A549 (cell line): ENCODE measurements around the gene TRIM71. TPM values are rescaled to one million over a fixed set of nuclear protein-coding genes. Genes with fewer than 3 reads are reported as not detected.
"Not testable (repeated sequence)": the region's sequence is repeated elsewhere in the genome, so short reads cannot be mapped to it uniquely, and the experiment has no call there.

Source experiments
- ATAC-seq, 2 experiments: fragments of 200-7000 bp in 1 of 2; fragments of >200 bp in 1 of 2; cut with Nextera tagmentation in 1 of 2; cut with Tn5 transposase in 1 of 2; 3 replicates each; pipeline versions ENCODE4 v1.8.0 to v1.9.1; 2018 to 2020; ENCODE audit warnings: mild to moderate bottlenecking in 1 of 2, moderate library complexity in 1 of 2
- CTCF ChIA-PET: fragments of 300-600 bp; sonication (Branson Sonifier 250); formaldehyde crosslinking; extraction: SDS; loops from one replicate; lab custom pipeline; 2021; ENCODE audit warnings: antibody characterized with exemption, inconsistent platforms; lab: Yijun Ruan, JAX
- POLR2A ChIA-PET: fragments of 350-600 bp; formaldehyde crosslinking; extraction: SDS; loops from one replicate; lab custom pipeline; 2021; ENCODE audit warnings: antibody characterized with exemption, inconsistent platforms; lab: Yijun Ruan, JAX
- DNase-seq, 2 experiments: peaks; one replicate each; pipeline versions ENCODE4 v3.0.0 to v3.0.0-alpha.2; 2011 to 2016; ENCODE audit warnings: low read depth in 1 of 2, low spot score in 1 of 2
- FAIRE-seq: peaks from 2 replicates; lab custom pipeline; 2011; peaks lifted over from hg19 to GRCh38; lab: Jason Lieb, UNC
- H3K27ac ChIP-seq, 2 experiments: fragments of >200 bp; sonication (Bioruptor Twin); formaldehyde crosslinking; 3 replicates each; pipeline ENCODE4 v1.5.1; 2016 to 2017
- H3K4me1 ChIP-seq: fragments of >200 bp; sonication (Bioruptor Twin); formaldehyde crosslinking; 3 replicates; pipeline ENCODE4 v1.6.1; 2016
- H3K4me2 ChIP-seq: fragments of >200 bp; sonication (Bioruptor Twin); formaldehyde crosslinking; 3 replicates; pipeline ENCODE4 v1.6.1; 2016
- H3K4me3 ChIP-seq: fragments of >200 bp; sonication (Bioruptor Twin); formaldehyde crosslinking; 3 replicates; pipeline ENCODE4 v1.5.1; 2016
- H3K9me3 ChIP-seq: fragments of >200 bp; sonication (Bioruptor Twin); formaldehyde crosslinking; 3 replicates; pipeline ENCODE4 v1.6.1; 2016
- BCL3 ChIP-seq: fragments of >200 bp; sonication (Bioruptor Twin); formaldehyde crosslinking; IDR thresholded peaks from 3 replicates; pipeline ENCODE4 v1.6.1; 2016
- BHLHE40 ChIP-seq: IDR thresholded peaks from 2 replicates; pipeline ENCODE4 v1.6.1; 2012; ENCODE audit warnings: low read depth, low read length, inconsistent platforms
- CBX2 ChIP-seq: fragments of 200-600 bp; sonication (generic); IDR thresholded peaks from 2 replicates; pipeline ENCODE4 v1.6.1; 2016; ENCODE audit warnings: low read depth, mild to moderate bottlenecking, borderline replicate concordance
- CBX8 ChIP-seq: fragments of 200-600 bp; sonication (generic); IDR thresholded peaks from 2 replicates; pipeline ENCODE4 v1.6.1; 2016
- CEBPB ChIP-seq, 2 experiments: fragments of >200 bp in 1 of 2; sonication (Bioruptor Twin) in 1 of 2; formaldehyde crosslinking in 1 of 2; IDR thresholded peaks; 2 replicates each; pipeline ENCODE4 v1.6.1; 2012 to 2016
- CHD2 ChIP-seq: fragments of 150-350 bp; IDR thresholded peaks from 2 replicates; pipeline ENCODE4 v1.6.1; 2014; ENCODE audit warnings: low read length; ENCODE audit not compliant: partially characterized antibody
- CHD4 ChIP-seq: fragments of 200-600 bp; sonication (generic); IDR thresholded peaks from 2 replicates; pipeline ENCODE4 v1.6.1; 2016; ENCODE audit warnings: antibody characterized with exemption, mild to moderate bottlenecking, borderline replicate concordance
- EHMT2 ChIP-seq: fragments of 200-600 bp; sonication (generic); IDR thresholded peaks from 2 replicates; pipeline ENCODE4 v1.6.1; 2016; ENCODE audit warnings: antibody characterized with exemption, low read depth, mild to moderate bottlenecking, moderate library complexity
- ELK1 ChIP-seq: fragments of 150-350 bp; IDR thresholded peaks from 2 replicates; pipeline ENCODE4 v1.6.1; 2014; ENCODE audit warnings: low read depth, mild to moderate bottlenecking, low read length
- FOSB ChIP-seq: fragments of 250-450 bp; sonication (Bioruptor Pico); IDR thresholded peaks from 2 replicates; pipeline ENCODE4 v1.5.0; 2020; ENCODE audit warnings: mild to moderate bottlenecking, moderate library complexity
- FOSL2 ChIP-seq, 2 experiments: fragments of 450-650 bp in 1 of 2; fragments of >200 bp in 1 of 2; sonication (Bioruptor Twin) in 1 of 2; formaldehyde crosslinking; IDR thresholded peaks; 2 replicates each; pipeline versions ENCODE4 v1.5.0 to v1.6.1; 2016 to 2020; ENCODE audit warnings: mild to moderate bottlenecking in 1 of 2, moderate library complexity in 1 of 2
- HDAC2 ChIP-seq: fragments of 200-600 bp; sonication (generic); IDR thresholded peaks from 2 replicates; pipeline ENCODE4 v1.6.1; 2016
- MAZ ChIP-seq: fragments of 150-350 bp; IDR thresholded peaks from 2 replicates; pipeline ENCODE4 v1.6.1; 2014; ENCODE audit warnings: antibody characterized with exemption, low read depth, low read length, borderline replicate concordance
- NFE2L2 ChIP-seq: fragments of 150-350 bp; conservative IDR thresholded peaks from 2 replicates; pipeline ENCODE4 v1.6.1; 2014; ENCODE audit warnings: low read length
- NPAS2 ChIP-seq: fragments of 250-450 bp; sonication (Bioruptor Pico); IDR thresholded peaks from 2 replicates; pipeline ENCODE4 v1.8.0; 2022; ENCODE audit warnings: mild to moderate bottlenecking, moderate library complexity, borderline replicate concordance
- PHF8 ChIP-seq: fragments of 200-600 bp; sonication (generic); IDR thresholded peaks from 2 replicates; pipeline ENCODE4 v1.6.1; 2016; ENCODE audit warnings: low read depth, mild to moderate bottlenecking, antibody characterized with exemption, moderate library complexity, borderline replicate concordance
- POLR2A ChIP-seq: IDR thresholded peaks from 2 replicates; pipeline ENCODE4 v1.6.1; 2012; ENCODE audit warnings: mild to moderate bottlenecking, low read length
- RAD21 ChIP-seq, 2 experiments: fragments of >200 bp in 1 of 2; sonication (Bioruptor Twin) in 1 of 2; formaldehyde crosslinking in 1 of 2; IDR thresholded peaks in 1 of 2; conservative IDR thresholded peaks in 1 of 2; 2 replicates in 1 of 2; 3 replicates in 1 of 2; pipeline ENCODE4 v1.6.1; 2012 to 2018; ENCODE audit warnings: inconsistent platforms in 1 of 2
- REST ChIP-seq: fragments of 200-600 bp; sonication (generic); IDR thresholded peaks from 2 replicates; pipeline ENCODE4 v1.6.1; 2016; ENCODE audit warnings: antibody characterized with exemption, mild to moderate bottlenecking, moderate library complexity
- RFX5 ChIP-seq: fragments of 450-650 bp; IDR thresholded peaks from 2 replicates; pipeline ENCODE4 v1.7.1; 2014; ENCODE audit warnings: antibody characterized with exemption, mild to moderate bottlenecking, moderate library complexity
- RNF2 ChIP-seq: fragments of 200-600 bp; sonication (generic); IDR thresholded peaks from 2 replicates; pipeline ENCODE4 v1.6.1; 2016; ENCODE audit warnings: low read depth, mild to moderate bottlenecking, antibody characterized with exemption, moderate library complexity, borderline replicate concordance
- SMC3 ChIP-seq: fragments of >200 bp; sonication (Bioruptor Twin); formaldehyde crosslinking; IDR thresholded peaks from 3 replicates; pipeline ENCODE4 v1.6.1; 2018; ENCODE audit warnings: inconsistent platforms
- ZC3H11A ChIP-seq: fragments of 450-650 bp; IDR thresholded peaks from 2 replicates; pipeline ENCODE4 v1.6.1; 2014; ENCODE audit warnings: antibody characterized with exemption, mild to moderate bottlenecking
- ZFP36 ChIP-seq: fragments of 450-650 bp; IDR thresholded peaks from 2 replicates; pipeline ENCODE4 v1.6.1; 2014; ENCODE audit warnings: borderline replicate concordance; ENCODE audit not compliant: partially characterized antibody
- WGBS: methylation state at CpG from one replicate; pipeline ENCODE4 v1.1.6; 2017; ENCODE audit errors: missing lambda C conversion rate; 5-methylcytosine and 5-hydroxymethylcytosine counted together
- polyA plus RNA-seq, 4 experiments: library from polyadenylated mRNA; depleted of rRNA in 3 of 4; stranded (reverse); fragments of >200 nt; fragmentation: RNase III in 1 of 4; extraction: RNeasy Plus Mini Kit Qiagen cat#74134 plus additional on column Dnase treatment in 1 of 4; gene quantifications; 2 replicates in 3 of 4; 3 replicates in 1 of 4; pipeline ENCODE4 v1.2.3, GENCODE V29; 2011 to 2017

Gene TRIM71
- polyA plus RNA-seq, 2 of the 4 experiments (the other 2 are of a cell fraction): 0.01 TPM; not detected in 1

GRCh38 chr3:32781211-32781968 lies 36.4 kb upstream of the TRIM71 start (continued):
- TF ChIP-seq BCL3 (no peak), PHF8 (peak; percentile 45; the same call in 1 of the 2 replicates), EHMT2 (no peak), ZC3H11A (no peak), RNF2 (no peak), MAZ (peak; percentile 66; the same call in 1 of the 2 replicates), FOSL2 (IDR thresholded peaks at IDR 0.05) (no peak), FOSL2 (CRISPR knock-in tag; IDR thresholded peaks at IDR 0.05) (no peak), NFE2L2 (no peak), CBX8 (no peak), ZFP36 (no peak), CEBPB (IDR thresholded peaks at IDR 0.05) (no peak), SMC3 (peak; percentile 65), BHLHE40 (no peak), RAD21 (conservative IDR thresholded peaks at IDR 0.05 in 1 of 2, IDR thresholded peaks at IDR 0.05 in 1 of 2) (peak in 1 of 2 experiments; percentile 62; a peak in 3 of 5 replicates), CHD2 (no peak), RFX5 (no peak), FOSB (CRISPR knock-in tag) (no peak)

- H3K4me1 ChIP-seq, ATAC-seq, H3K27ac ChIP-seq, DNase-seq, POLR2A ChIA-PET, FAIRE-seq, H3K9me3 ChIP-seq: not testable (repeated sequence)
- Histone ChIP-seq H3K4me3 (peak overlapping the region; percentile 55; the same call in 2 of the 3 replicates), H3K4me2 (peak overlapping the region; percentile 86)
- CTCF ChIA-PET: interaction anchor here (0.5 to 2.8 kb wide), 34 partner anchors 9 to 410 kb away, joined by 3 to 30 read pairs (median 4); no protein-coding TSS in a partner anchor
- 88% methylated on average over 9 of the region's 9 CpGs for WGBS
These were observed 35.9 kb upstream of the TRIM71 start for GRCh38 chr3:32781969-32782270.

GRCh38 chr3:32782407-32782806 lies 35.4 kb upstream of the TRIM71 start:
- no peak overlapping the region for H3K27ac ChIP-seq
- no peak for DNase-seq
- H3K4me2 ChIP-seq: no peak overlapping the region
- TF ChIP-seq ELK1 (no peak), CHD4 (no peak)
- H3K4me3 ChIP-seq: no peak overlapping the region
- whole genome bisulfite sequencing: 100% methylated on average over 3 of the region's 3 CpGs
- POLR2A ChIA-PET: no interaction called here
- H3K4me1 ChIP-seq: peaks cover 4% of the 10 kb centered on the region; the same call in 1 of the 3 replicates
- no peak for FAIRE-seq
- CTCF ChIA-PET: interaction anchor here (1.0 to 2.8 kb wide), 10 partner anchors 12 to 156 kb away, joined by 3 to 30 read pairs (median 6); no protein-coding TSS in a partner anchor
- no peaks in the 10 kb centered on the region for H3K9me3 ChIP-seq
- no peak for ATAC-seq

GRCh38 chr3:32791833-32792232 lies 26.0 kb upstream of the TRIM71 start:
- POLR2A ChIA-PET: no interaction called here
- Histone ChIP-seq H3K27ac (no peak overlapping the region), H3K4me3 (no peak overlapping the region), H3K9me3 (no peaks in the 10 kb centered on the region), H3K4me1 (peaks cover 7% of the 10 kb centered on the region; the same call in 1 of the 3 replicates), H3K4me2 (no peak overlapping the region)
- no peak for DNase-seq
- TF ChIP-seq SMC3 (no peak), REST (no peak), ZC3H11A (no peak), CBX2 (no peak), POLR2A (no peak), HDAC2 (no peak), BCL3 (no peak), ZFP36 (no peak), NPAS2 (CRISPR knock-in tag) (no peak)
- ATAC-seq: no peak
- no peak for FAIRE-seq
- WGBS: 50% methylated on average over 3 of the region's 3 CpGs
- CTCF ChIA-PET: interaction anchor here (1.3 to 1.9 kb wide), 2 partner anchors 11 to 283 kb away, joined by 3 to 8 read pairs; no protein-coding TSS in a partner anchor
